PC-9 (cell line): ENCODE measurements around the gene SHF. TPM values are rescaled to one million over a fixed set of nuclear protein-coding genes. Genes with fewer than 3 reads are reported as not detected.

Source experiments
- BruUV-seq: library from RNA; stranded (reverse); fragments of 400-500 nt; replicated peaks from 2 replicates; lab custom pipeline; 2021; lab: Mats Ljungman, UMichigan
- CTCF ChIA-PET: fragments of 300-600 bp; sonication (Branson Sonifier 250); formaldehyde crosslinking; loops from one replicate; lab custom pipeline; 2022; ENCODE audit warnings: antibody characterized with exemption; lab: Charles Lee
- POLR2A ChIA-PET: fragments of 300-600 bp; sonication (Branson Sonifier 250); formaldehyde crosslinking; loops from one replicate; lab custom pipeline; 2022; ENCODE audit warnings: antibody characterized with exemption; ENCODE audit not compliant: unreplicated experiment; lab: Charles Lee
- DNase-seq, 2 experiments: peaks; one replicate each; pipeline versions ENCODE4 v3.0.0 to v3.0.0-alpha.2; 2015 to 2022; ENCODE audit warnings: mixed read lengths in 1 of 2
- H2AFZ ChIP-seq: fragments of 200-600 bp; sonication (generic); 2 replicates; pipeline ENCODE4 v1.8.1; 2017; ENCODE audit warnings: antibody characterized with exemption
- H3F3A ChIP-seq: fragments of 200-600 bp; sonication (generic); 2 replicates; pipeline ENCODE4 v1.8.1; 2017; ENCODE audit warnings: antibody characterized with exemption, mild to moderate bottlenecking, low read depth; ENCODE audit not compliant: insufficient read depth
- H3K27ac ChIP-seq: fragments of 200-600 bp; sonication (generic); 2 replicates; pipeline ENCODE4 v1.6.1; 2016; ENCODE audit warnings: mixed run types
- H3K27me3 ChIP-seq: fragments of 200-600 bp; sonication (generic); 2 replicates; pipeline ENCODE4 v1.6.1; 2016; ENCODE audit warnings: low read depth, mixed run types; ENCODE audit not compliant: insufficient read depth
- H3K36me3 ChIP-seq: fragments of 200-600 bp; sonication (generic); 2 replicates; pipeline ENCODE4 v1.6.1; 2016; ENCODE audit warnings: low read depth, mixed run types
- H3K4me1 ChIP-seq: fragments of 200-600 bp; sonication (generic); replicated peaks from 2 replicates; pipeline ENCODE4 v1.6.1; 2016; ENCODE audit warnings: mixed run types; ENCODE audit not compliant: insufficient read depth
- H3K4me2 ChIP-seq: fragments of 200-600 bp; sonication (generic); 2 replicates; pipeline ENCODE4 v1.6.1; 2017; ENCODE audit warnings: mixed run types
- H3K4me3 ChIP-seq: fragments of 200-600 bp; sonication (generic); 2 replicates; pipeline ENCODE4 v1.6.1; 2016; ENCODE audit warnings: mixed run types
- H3K79me2 ChIP-seq: fragments of 200-600 bp; sonication (generic); 2 replicates; pipeline ENCODE4 v1.6.1; 2017; ENCODE audit warnings: low read depth, mixed run types
- H3K9me2 ChIP-seq: fragments of 200-600 bp; sonication (generic); 2 replicates; pipeline ENCODE4 v1.8.1; 2017; ENCODE audit warnings: mild to moderate bottlenecking; ENCODE audit not compliant: insufficient read depth
- H3K9me3 ChIP-seq: fragments of 200-600 bp; sonication (generic); 2 replicates; pipeline ENCODE4 v1.8.1; 2016; ENCODE audit warnings: low read depth; ENCODE audit not compliant: insufficient read depth
- H4K20me1 ChIP-seq: fragments of 200-600 bp; sonication (generic); 2 replicates; pipeline ENCODE4 v1.8.1; 2017; ENCODE audit not compliant: insufficient read depth
- CTCF ChIP-seq: fragments of 200-600 bp; sonication (generic); conservative IDR thresholded peaks from 2 replicates; pipeline ENCODE4 v1.6.1; 2017; ENCODE audit warnings: mixed run types, antibody characterized with exemption, mild to moderate bottlenecking, moderate library complexity
- EZH2 ChIP-seq: fragments of 200-600 bp; sonication (generic); IDR thresholded peaks from 2 replicates; pipeline ENCODE4 v1.8.0; 2017; ENCODE audit warnings: antibody characterized with exemption, low read depth
- intact Hi-C: fragments of 100-400 bp; cut with micrococcal nuclease; formaldehyde crosslinking; loops from one replicate; pipeline ENCODE4 v1.10.0; 2022; ENCODE audit not compliant: unreplicated experiment
- total RNA-seq: library from RNA; stranded (reverse); gene quantifications from 2 replicates; pipeline ENCODE4 v1.2.3, GENCODE V29; 2021

The SHF gene
- total RNA-seq, 1 experiment from 2014 or later: 6.1 TPM

DNA sequence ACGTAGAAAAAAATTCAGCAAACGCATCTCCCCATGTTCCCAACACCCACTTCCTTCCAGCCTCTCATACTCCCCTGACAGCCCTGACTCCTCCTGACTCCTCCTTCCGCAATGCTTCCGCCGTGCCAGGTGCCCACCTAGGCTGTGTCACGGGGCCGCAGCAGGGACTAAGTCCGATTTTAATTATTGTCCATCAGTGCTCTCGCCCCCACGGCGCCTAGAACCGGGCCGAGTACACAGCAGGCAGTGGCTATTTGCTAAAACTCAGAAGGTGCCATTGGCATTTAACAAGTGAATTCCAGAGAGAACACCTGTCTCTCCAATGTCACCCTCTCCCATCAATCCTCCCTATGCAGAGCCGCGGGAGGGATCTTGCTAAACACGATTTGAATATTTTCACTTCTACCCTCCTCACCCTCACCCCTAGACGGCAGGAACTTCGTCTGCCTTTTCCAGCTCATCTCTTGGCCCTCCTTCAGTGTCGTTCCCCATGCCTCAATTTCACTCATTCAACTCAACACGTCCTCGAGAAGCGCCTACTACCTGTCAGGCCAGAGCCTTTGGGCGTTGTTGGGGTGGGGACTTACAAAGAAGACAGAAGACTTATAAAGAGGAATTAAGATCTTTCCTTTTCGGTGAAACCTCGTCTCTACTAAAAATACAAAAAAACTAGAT is 11.5 kb upstream of the SHF start:
- Histone ChIP-seq H3K4me1 (no peaks in the 10 kb centered on the region), H3K79me2 (no peaks in the 10 kb centered on the region), H3K27me3 (no peaks in the 10 kb centered on the region), H3K4me2 (peak overlapping the region; percentile 97), H4K20me1 (no peaks in the 10 kb centered on the region), H3K9me3 (no peaks in the 10 kb centered on the region), H3K36me3 (no peaks in the 10 kb centered on the region), H3K4me3 (peak overlapping the region; percentile 80), H2AFZ (peak overlapping the region; percentile 89), H3F3A (peaks cover 19% of the 10 kb centered on the region), H3K27ac (no peak overlapping the region), H3K9me2 (no peaks in the 10 kb centered on the region)
- peak; percentile 19 to 43 for DNase-seq
- no peak for TF ChIP-seq EZH2
- peak; percentile 42; the same call in 1 of the 2 replicates for TF ChIP-seq CTCF
- BruUV-seq: TSS peak; percentile 22
- intact Hi-C loops: loop anchor here (2.0 kb wide), 1 partner anchor 72 kb away; no protein-coding TSS in a partner anchor
- ChIA-PET CTCF (no interaction called here), POLR2A (interaction anchor here (0.8 kb wide), 1 partner anchor 203 kb away, joined by 3 read pairs; a partner anchor contains a TSS)

DNA sequence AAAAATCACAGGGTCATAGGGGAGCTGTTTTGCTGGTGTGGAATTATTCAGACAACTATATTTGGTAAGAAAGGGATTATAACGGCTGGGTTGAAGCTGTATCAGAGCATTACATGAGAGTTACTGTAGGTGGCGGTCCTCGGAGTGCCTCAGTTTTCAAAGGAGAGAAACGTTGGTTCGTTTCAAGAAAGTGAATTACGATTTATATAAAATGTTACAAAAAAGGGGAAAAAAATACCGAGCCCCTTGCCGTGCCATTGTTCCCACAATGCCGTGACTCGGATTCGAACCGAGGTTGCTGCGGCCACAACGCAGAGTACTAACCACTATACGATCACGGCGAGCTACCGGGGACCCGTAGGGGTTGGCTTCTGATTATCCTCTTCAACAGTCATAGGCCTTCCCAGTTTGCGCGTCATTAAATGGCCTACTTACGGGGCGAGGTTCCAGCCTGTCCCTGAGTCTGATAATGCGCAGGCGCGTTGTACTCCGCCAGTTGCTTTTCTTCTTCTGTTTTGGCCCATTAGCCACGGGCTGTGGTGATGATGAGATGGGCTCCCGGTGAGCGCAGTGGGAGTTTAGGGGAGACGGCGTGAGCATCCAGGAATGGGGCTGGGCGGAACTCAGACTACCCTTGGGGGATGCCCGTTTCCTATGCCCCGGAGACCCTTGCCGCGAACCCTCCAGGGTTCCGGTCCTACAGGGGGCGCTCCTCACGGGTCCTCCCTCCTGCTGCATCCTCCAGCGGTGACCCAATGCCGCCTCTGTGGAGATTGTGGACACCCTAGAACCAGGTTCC is 10.8 kb upstream of the SHF start:
- Histone ChIP-seq H3K27me3 (no peaks in the 10 kb centered on the region), H3K9me2 (no peaks in the 10 kb centered on the region), H3K4me3 (peak overlapping the region; percentile 80), H3K27ac (no peak overlapping the region), H3K4me1 (no peaks in the 10 kb centered on the region), H2AFZ (peak overlapping the region; percentile 89), H3K36me3 (no peaks in the 10 kb centered on the region), H4K20me1 (no peaks in the 10 kb centered on the region), H3F3A (peaks cover 19% of the 10 kb centered on the region), H3K9me3 (no peaks in the 10 kb centered on the region), H3K4me2 (peak overlapping the region; percentile 97), H3K79me2 (no peaks in the 10 kb centered on the region)
- no TSS peak for BruUV-seq
- ChIA-PET CTCF (interaction anchor here (0.6 to 1.1 kb wide), 4 partner anchors 30 to 229 kb away, joined by 3 to 9 read pairs (median 4); no protein-coding TSS in a partner anchor), POLR2A (interaction anchor here (0.6 to 0.7 kb wide), 2 partner anchors 12 to 161 kb away, joined by 4 to 12 read pairs; no protein-coding TSS in a partner anchor)
- peak; percentile 77 for TF ChIP-seq CTCF
- no peak for TF ChIP-seq EZH2
- DNase-seq: peak; percentile 88 to 94
- intact Hi-C loops: loop anchor here (1.0 to 2.0 kb wide), 3 partner anchors 31 to 72 kb away; no protein-coding TSS in a partner anchor

GRCh38 chr15:45197512-45197911 is 9.7 kb upstream of the SHF start:
- H3K9me3 ChIP-seq: no peaks in the 10 kb centered on the region
- TF ChIP-seq CTCF (no peak), EZH2 (no peak)
- H3K4me3 ChIP-seq: peak overlapping the region; percentile 80; the same call in 1 of the 2 replicates
- no TSS peak for BruUV-seq
- peaks cover 19% of the 10 kb centered on the region for H3F3A ChIP-seq
- no peaks in the 10 kb centered on the region for H4K20me1 ChIP-seq
- H3K27ac ChIP-seq: no peak overlapping the region
- H2AFZ ChIP-seq: no peak overlapping the region
- H3K4me2 ChIP-seq: peak overlapping the region; percentile 67
- no peaks in the 10 kb centered on the region for H3K27me3 ChIP-seq
- ChIA-PET POLR2A (no interaction called here), CTCF (interaction anchor here (0.6 to 1.1 kb wide), 3 partner anchors 32 to 230 kb away, joined by 3 to 18 read pairs (median 4); no protein-coding TSS in a partner anchor)
- intact Hi-C loops: no loop called here
- no peaks in the 10 kb centered on the region for H3K4me1 ChIP-seq
- DNase-seq: no peak
- no peaks in the 10 kb centered on the region for H3K9me2 ChIP-seq
- no peaks in the 10 kb centered on the region for H3K79me2 ChIP-seq
- no peaks in the 10 kb centered on the region for H3K36me3 ChIP-seq
